ENCODE data around the gene WAPL. TPM values are rescaled to one million over a fixed set of nuclear protein-coding genes. Genes with fewer than 3 reads are reported as not detected.
A peak's percentile ranks its signal among the peaks of the same experiment; 100 is the strongest.

Gene WAPL
- total and polyA plus RNA-seq, 10 of the 15 experiments (the other 5 are each of a cell fraction or from before 2014, with no cell fraction given) = 15.7 to 45.8 (median 29.0) TPM

GRCh38 chr10:86392723-86393094, 128.9 kb downstream of the WAPL start:
- ChIA-PET SMC1A (ENCODE audit: uncharacterized antibody, unreplicated experiment) (interaction anchor here (0.6 to 7.6 kb wide), 12 partner anchors 9 to 418 kb away, joined by 3 to 42 read pairs (median 3); no protein-coding TSS in a partner anchor), CTCF (interaction anchor here (0.6 to 7.5 kb wide), 7 partner anchors 13 to 524 kb away, joined by 3 to 74 read pairs (median 7); no protein-coding TSS in a partner anchor), POLR2A (interaction anchor here (0.6 to 5.8 kb wide), 8 partner anchors 8 to 191 kb away, joined by 3 to 58 read pairs (median 6); no protein-coding TSS in a partner anchor), RAD21 (ENCODE audit: unreplicated experiment) (interaction anchor here (0.6 to 5.4 kb wide), 9 partner anchors 8 to 320 kb away, joined by 3 to 56 read pairs (median 4); no protein-coding TSS in a partner anchor)
- ATAC-seq = peak; percentile 60
- WGBS (ENCODE audit: insufficient coverage, insufficient replicate concordance, low lambda C conversion rate, missing lambda C conversion rate) = 2% methylated on average over 7 of the region's 7 CpGs
- peak overlapping the region; percentile 87 for H3K9ac ChIP-seq (ENCODE audit: control insufficient read depth, insufficient read depth, low read length)
- H4K20me1 ChIP-seq (ENCODE audit: control insufficient read depth, insufficient read depth) = no peaks in the 10 kb centered on the region
- peaks cover 40% of the 10 kb centered on the region for H3K79me2 ChIP-seq (ENCODE audit: control insufficient read depth, insufficient read depth, low read length)
- H3K4me1 ChIP-seq (ENCODE audit: control insufficient read depth, insufficient read depth, low read length) = peaks cover 32% of the 10 kb centered on the region
- H3K27ac ChIP-seq (ENCODE audit: control insufficient read depth, insufficient read depth) = peak overlapping the region; percentile 91
- in situ Hi-C loops (cut with MboI) (no loop called here), intact Hi-C loops (cut with micrococcal nuclease; ENCODE audit: unreplicated experiment) (loop anchor here (5.0 to 10.0 kb wide), 2 partner anchors 130 to 272 kb away; partner anchors contain the start of genes LDB3 and WAPL)
- peak overlapping the region; percentile 87 for H3K4me3 ChIP-seq
- no TSS peak for BruUV-seq (replicated peaks)
- peak; percentile 78 for FAIRE-seq
- H3K4me2 ChIP-seq (ENCODE audit: control insufficient read depth, insufficient read depth) = peak overlapping the region; percentile 96
- H3K27me3 ChIP-seq (replicated peaks in 1 of 2; ENCODE audit: control insufficient read depth in 2 of 2, insufficient read depth in 2 of 2, low read length in 1 of 2) = no peaks in the 10 kb centered on the region
- H3K9me3 ChIP-seq (replicated peaks; ENCODE audit: control insufficient read depth, insufficient read depth, low read length) = no peaks in the 10 kb centered on the region
- H3K36me3 ChIP-seq (ENCODE audit: control insufficient read depth in 2 of 2, insufficient read depth in 2 of 2, low read length in 1 of 2) = no peaks in the 10 kb centered on the region
- DNase-seq (ENCODE audit: low read depth, low spot score) = peak; percentile 89
- H2AFZ ChIP-seq (ENCODE audit: control insufficient read depth, low read depth, low read length) = peak overlapping the region; percentile 64
- peak; percentile 5; the same call in 1 of the 2 replicates for TF ChIP-seq USF2 (IDR thresholded peaks at IDR 0.05; ENCODE audit: borderline replicate concordance, low read depth, low read length)
- TF ChIP-seq CREB1 (IDR thresholded peaks at IDR 0.05; ENCODE audit: low read depth) = no peak
- TF ChIP-seq CTCF (IDR thresholded peaks at IDR 0.05 in 2 of 3, conservative IDR thresholded peaks at IDR 0.05 in 1 of 3; ENCODE audit: control insufficient read depth in 2 of 3, extremely low read depth in 1 of 3, insufficient read depth in 1 of 3, low read depth in 3 of 3, low read length in 3 of 3) = no peak
- TF ChIP-seq, protein P1, sequence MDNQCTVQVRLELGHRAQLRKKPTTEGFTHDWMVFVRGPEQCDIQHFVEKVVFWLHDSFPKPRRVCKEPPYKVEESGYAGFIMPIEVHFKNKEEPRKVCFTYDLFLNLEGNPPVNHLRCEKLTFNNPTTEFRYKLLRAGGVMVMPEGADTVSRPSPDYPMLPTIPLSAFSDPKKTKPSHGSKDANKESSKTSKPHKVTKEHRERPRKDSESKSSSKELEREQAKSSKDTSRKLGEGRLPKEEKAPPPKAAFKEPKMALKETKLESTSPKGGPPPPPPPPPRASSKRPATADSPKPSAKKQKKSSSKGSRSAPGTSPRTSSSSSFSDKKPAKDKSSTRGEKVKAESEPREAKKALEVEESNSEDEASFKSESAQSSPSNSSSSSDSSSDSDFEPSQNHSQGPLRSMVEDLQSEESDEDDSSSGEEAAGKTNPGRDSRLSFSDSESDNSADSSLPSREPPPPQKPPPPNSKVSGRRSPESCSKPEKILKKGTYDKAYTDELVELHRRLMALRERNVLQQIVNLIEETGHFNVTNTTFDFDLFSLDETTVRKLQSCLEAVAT (IDR thresholded peaks at IDR 0.05) = no peak
- TF ChIP-seq TARDBP (IDR thresholded peaks at IDR 0.05; ENCODE audit: borderline replicate concordance) = no peak
- no peak for TF ChIP-seq TBL1XR1 (IDR thresholded peaks at IDR 0.05; ENCODE audit: low read depth, low read length)
- no peak for TF ChIP-seq RCOR1 (conservative IDR thresholded peaks at IDR 0.05; ENCODE audit: low read depth, low read length)
- peak; percentile 29; the same call in 1 of the 2 replicates for TF ChIP-seq TAF1 (IDR thresholded peaks at IDR 0.05; ENCODE audit: borderline replicate concordance, low read depth, low read length)
- peak; percentile 37 for TF ChIP-seq SMAD1 (IDR thresholded peaks at IDR 0.05; ENCODE audit: low read depth, partially characterized antibody)
- no peak for TF ChIP-seq CBX3 (IDR thresholded peaks at IDR 0.05; ENCODE audit: borderline replicate concordance, low read depth)
- TF ChIP-seq, protein P2, sequence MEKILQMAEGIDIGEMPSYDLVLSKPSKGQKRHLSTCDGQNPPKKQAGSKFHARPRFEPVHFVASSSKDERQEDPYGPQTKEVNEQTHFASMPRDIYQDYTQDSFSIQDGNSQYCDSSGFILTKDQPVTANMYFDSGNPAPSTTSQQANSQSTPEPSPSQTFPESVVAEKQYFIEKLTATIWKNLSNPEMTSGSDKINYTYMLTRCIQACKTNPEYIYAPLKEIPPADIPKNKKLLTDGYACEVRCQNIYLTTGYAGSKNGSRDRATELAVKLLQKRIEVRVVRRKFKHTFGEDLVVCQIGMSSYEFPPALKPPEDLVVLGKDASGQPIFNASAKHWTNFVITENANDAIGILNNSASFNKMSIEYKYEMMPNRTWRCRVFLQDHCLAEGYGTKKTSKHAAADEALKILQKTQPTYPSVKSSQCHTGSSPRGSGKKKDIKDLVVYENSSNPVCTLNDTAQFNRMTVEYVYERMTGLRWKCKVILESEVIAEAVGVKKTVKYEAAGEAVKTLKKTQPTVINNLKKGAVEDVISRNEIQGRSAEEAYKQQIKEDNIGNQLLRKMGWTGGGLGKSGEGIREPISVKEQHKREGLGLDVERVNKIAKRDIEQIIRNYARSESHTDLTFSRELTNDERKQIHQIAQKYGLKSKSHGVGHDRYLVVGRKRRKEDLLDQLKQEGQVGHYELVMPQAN (conservative IDR thresholded peaks at IDR 0.05) = 0 out of 2 replicates have a peak, but pooled peaks have one; percentile 23
- peak; percentile 61; the same call in 1 of the 2 replicates for TF ChIP-seq POLR2A (IDR thresholded peaks at IDR 0.05; ENCODE audit: low read depth, low read length)
- TF ChIP-seq ZNF24 (IDR thresholded peaks at IDR 0.05) = 0 out of 2 replicates have a peak, but pooled peaks have one; percentile 35
- peak; percentile 75; the same call in 1 of the 2 replicates for TF ChIP-seq POLR2AphosphoS2 (IDR thresholded peaks at IDR 0.05; ENCODE audit: low read depth, low read length)
- TF ChIP-seq ATF2 (IDR thresholded peaks at IDR 0.05; ENCODE audit: low read length) = no peak
- peak; percentile 83; the same call in 1 of the 2 replicates for TF ChIP-seq RAD51 (IDR thresholded peaks at IDR 0.05)
- TF ChIP-seq ZNF207 (IDR thresholded peaks at IDR 0.05; ENCODE audit: borderline replicate concordance) = no peak
